HL-60 (cell line): ENCODE measurements around the gene LKAAEAR1.

Experiments
- DNase-seq, 2 experiments: peaks; one replicate each; pipeline ENCODE4 v3.0.0-alpha.2; 2010 to 2020; ENCODE audit warnings: low read depth in 1 of 2, low spot score in 1 of 2
- H3K27ac ChIP-seq: fragments of 250-450 bp; sonication (Bioruptor Pico); replicated peaks from 2 replicates; pipeline ENCODE4 v1.5.1; 2020; ENCODE audit warnings: mild to moderate bottlenecking, moderate library complexity
- H3K27me3 ChIP-seq: fragments of 250-450 bp; sonication (Bioruptor Pico); 2 replicates; pipeline ENCODE4 v1.5.1; 2021; ENCODE audit warnings: mild to moderate bottlenecking, moderate library complexity; ENCODE audit not compliant: insufficient read depth, poor library complexity, severe bottlenecking
- H3K4me3 ChIP-seq: replicated peaks from 2 replicates; pipeline ENCODE4 v1.5.1; 2011; ENCODE audit warnings: mild to moderate bottlenecking, control low read depth, low read length; ENCODE audit not compliant: insufficient read depth
- GABPA ChIP-seq: IDR thresholded peaks from 2 replicates; pipeline ENCODE4 v1.6.1; 2012; ENCODE audit warnings: low read depth
- POLR2AphosphoS5 ChIP-seq: IDR thresholded peaks from 2 replicates; pipeline ENCODE4 v1.6.1; 2012; ENCODE audit warnings: low read depth
- SPI1 ChIP-seq: IDR thresholded peaks from 2 replicates; pipeline ENCODE4 v1.6.1; 2012; ENCODE audit warnings: low read depth, mild to moderate bottlenecking, borderline replicate concordance
- TF ChIP-seq, protein P1 (sequence below): IDR thresholded peaks from one replicate; pipeline ENCODE4 v1.5.1; 2011; ENCODE audit warnings: low read length, control low read depth, inconsistent platforms; ENCODE audit not compliant: insufficient read depth
- TF ChIP-seq, protein P2 (sequence below): IDR thresholded peaks from 2 replicates; pipeline ENCODE4 v1.6.1; 2012; ENCODE audit warnings: low read depth; ENCODE audit not compliant: insufficient replicate concordance

LKAAEAR1 gene

DNA sequence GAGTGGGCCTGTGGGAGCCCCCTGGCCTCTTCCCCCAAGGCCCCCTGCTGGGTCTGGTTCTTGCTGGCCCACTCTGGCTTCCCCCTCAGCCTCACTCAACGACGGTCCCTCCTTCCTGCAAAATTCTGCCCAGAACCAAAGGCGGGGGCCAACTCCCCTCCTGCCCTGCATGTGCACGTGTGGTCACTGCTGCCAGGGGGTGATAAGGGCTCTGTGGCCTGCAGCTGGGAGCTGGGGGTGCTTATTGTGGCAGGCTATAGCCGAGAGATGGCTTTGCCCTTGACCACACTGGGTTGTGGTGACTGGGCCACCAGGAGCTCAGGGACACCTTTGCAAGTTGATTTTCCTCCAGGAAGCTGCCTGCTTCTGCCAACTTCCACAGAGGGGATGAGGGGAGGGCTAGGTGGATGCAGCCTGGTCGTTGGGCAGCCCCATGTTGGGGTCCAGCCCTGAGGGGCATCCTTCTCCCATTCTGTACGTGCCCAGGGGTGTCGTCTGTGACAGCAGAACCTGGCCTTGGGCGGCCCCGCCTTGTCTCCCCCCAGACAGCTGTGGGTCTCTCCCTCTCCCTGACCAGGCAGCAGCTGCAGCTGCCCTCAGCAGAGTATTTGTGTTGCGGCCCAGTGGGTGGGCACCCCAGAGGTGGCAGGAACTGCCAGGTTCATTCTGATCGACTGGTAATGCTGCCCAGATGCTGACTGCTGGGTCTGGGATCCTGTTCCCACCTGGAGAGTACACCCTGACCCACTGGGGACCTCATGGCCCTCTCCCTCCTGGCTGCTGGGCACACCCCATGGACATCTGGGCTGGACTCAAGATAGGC, 15.6 kb downstream of the LKAAEAR1 start:
- no peak overlapping the region for H3K27ac ChIP-seq
- TF ChIP-seq GABPA, result no peak
- TF ChIP-seq, protein P1, sequence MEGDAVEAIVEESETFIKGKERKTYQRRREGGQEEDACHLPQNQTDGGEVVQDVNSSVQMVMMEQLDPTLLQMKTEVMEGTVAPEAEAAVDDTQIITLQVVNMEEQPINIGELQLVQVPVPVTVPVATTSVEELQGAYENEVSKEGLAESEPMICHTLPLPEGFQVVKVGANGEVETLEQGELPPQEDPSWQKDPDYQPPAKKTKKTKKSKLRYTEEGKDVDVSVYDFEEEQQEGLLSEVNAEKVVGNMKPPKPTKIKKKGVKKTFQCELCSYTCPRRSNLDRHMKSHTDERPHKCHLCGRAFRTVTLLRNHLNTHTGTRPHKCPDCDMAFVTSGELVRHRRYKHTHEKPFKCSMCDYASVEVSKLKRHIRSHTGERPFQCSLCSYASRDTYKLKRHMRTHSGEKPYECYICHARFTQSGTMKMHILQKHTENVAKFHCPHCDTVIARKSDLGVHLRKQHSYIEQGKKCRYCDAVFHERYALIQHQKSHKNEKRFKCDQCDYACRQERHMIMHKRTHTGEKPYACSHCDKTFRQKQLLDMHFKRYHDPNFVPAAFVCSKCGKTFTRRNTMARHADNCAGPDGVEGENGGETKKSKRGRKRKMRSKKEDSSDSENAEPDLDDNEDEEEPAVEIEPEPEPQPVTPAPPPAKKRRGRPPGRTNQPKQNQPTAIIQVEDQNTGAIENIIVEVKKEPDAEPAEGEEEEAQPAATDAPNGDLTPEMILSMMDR, result no peak
- no peak for TF ChIP-seq SPI1
- no peak; the same call in 1 of the 2 replicates for TF ChIP-seq POLR2AphosphoS5
- TF ChIP-seq, protein P2, sequence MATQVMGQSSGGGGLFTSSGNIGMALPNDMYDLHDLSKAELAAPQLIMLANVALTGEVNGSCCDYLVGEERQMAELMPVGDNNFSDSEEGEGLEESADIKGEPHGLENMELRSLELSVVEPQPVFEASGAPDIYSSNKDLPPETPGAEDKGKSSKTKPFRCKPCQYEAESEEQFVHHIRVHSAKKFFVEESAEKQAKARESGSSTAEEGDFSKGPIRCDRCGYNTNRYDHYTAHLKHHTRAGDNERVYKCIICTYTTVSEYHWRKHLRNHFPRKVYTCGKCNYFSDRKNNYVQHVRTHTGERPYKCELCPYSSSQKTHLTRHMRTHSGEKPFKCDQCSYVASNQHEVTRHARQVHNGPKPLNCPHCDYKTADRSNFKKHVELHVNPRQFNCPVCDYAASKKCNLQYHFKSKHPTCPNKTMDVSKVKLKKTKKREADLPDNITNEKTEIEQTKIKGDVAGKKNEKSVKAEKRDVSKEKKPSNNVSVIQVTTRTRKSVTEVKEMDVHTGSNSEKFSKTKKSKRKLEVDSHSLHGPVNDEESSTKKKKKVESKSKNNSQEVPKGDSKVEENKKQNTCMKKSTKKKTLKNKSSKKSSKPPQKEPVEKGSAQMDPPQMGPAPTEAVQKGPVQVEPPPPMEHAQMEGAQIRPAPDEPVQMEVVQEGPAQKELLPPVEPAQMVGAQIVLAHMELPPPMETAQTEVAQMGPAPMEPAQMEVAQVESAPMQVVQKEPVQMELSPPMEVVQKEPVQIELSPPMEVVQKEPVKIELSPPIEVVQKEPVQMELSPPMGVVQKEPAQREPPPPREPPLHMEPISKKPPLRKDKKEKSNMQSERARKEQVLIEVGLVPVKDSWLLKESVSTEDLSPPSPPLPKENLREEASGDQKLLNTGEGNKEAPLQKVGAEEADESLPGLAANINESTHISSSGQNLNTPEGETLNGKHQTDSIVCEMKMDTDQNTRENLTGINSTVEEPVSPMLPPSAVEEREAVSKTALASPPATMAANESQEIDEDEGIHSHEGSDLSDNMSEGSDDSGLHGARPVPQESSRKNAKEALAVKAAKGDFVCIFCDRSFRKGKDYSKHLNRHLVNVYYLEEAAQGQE, result no peak

DNA sequence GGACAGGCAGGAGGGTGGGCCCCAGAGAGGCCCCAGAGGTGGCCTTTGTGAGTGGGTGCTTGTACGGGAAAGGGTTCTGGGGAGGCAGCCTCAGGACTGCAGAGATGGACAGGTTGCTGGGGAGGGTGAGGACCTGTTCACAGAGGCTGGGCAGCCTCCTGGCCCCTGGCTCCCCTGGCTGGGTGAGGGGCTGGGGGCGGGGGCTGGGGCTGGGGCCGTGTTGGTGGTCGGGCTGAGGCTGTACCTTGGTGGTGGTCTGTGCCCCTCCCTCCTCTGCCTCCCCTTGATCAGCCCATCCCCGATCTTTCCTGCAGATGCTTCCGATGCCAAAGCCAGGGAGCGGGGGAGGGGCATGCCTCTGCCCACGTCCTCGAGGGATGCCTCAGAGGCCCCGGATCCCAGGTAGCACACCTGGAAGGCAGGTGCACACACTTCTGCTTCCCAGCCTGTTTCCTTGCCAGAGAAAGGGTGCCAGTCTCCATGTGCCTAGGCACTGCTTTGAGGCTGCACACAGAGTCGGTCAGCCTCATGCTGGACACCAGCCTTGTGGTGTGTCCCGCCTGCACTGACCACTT, 16.4 kb downstream of the LKAAEAR1 start:
- Histone ChIP-seq H3K27me3 (no peaks in the 10 kb centered on the region), H3K4me3 (no peak overlapping the region), H3K27ac (no peak overlapping the region)
- no peak for TF ChIP-seq POLR2AphosphoS5
- TF ChIP-seq, protein P1, result no peak
- TF ChIP-seq, protein P2, result no peak
- no peak for TF ChIP-seq SPI1
- no peak for TF ChIP-seq GABPA
- DNase-seq, result no peak

More for the DNA sequence above, 15.6 kb downstream of the LKAAEAR1 start:
- no peaks in the 10 kb centered on the region for H3K27me3 ChIP-seq
- no peak overlapping the region for H3K4me3 ChIP-seq
- DNase-seq, result no peak

DNA sequence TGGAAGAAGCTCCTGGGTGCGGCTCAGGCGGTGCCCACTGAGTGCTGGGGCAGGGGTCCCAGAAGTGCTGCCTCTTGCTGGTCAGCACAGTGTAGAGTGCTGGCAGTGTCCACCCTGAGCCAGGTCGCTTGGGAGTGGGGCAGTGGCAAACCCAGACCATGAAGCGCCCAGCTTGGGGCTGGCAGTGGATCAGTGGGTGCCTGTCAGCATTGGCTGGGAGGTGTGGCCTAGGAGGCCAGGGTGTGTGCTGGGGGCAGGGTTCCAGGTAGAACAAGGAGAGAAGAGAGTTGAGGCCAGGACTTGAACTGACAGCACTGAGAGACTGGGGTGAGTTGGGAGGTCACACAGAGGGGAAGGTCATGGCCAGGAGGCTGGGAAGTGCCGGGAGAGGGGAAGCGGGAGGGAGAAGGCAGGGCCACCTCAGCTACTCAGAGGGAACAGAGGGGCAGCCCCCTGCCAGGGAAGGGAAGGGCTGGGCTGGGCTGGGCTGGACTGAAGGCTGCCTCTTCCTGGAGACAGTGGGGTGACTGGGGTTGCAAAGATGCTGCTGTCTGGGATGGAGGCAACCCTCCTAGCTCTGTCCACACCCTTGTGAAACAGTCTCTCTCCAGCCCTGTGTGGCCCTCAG, 17.1 kb downstream of the LKAAEAR1 start:
- no peak overlapping the region for H3K27ac ChIP-seq
- TF ChIP-seq POLR2AphosphoS5 (no peak), SPI1 (no peak), GABPA (no peak)
- TF ChIP-seq, protein P1, result no peak
- TF ChIP-seq, protein P2, result no peak

More for the DNA sequence above, 17.1 kb downstream of the LKAAEAR1 start:
- no peak for DNase-seq
- no peaks in the 10 kb centered on the region for H3K27me3 ChIP-seq
- no peak overlapping the region for H3K4me3 ChIP-seq
